ENCODE measurements around the gene OTUD3. TPM values are rescaled to one million over a fixed set of nuclear protein-coding genes. Genes with fewer than 3 reads are reported as not detected.

OTUD3 gene
- total RNA-seq: 18.9 to 23.6 TPM (median 22.3 TPM) in 3 replicates

GRCh38 chr1:19882111-19883071, at the start of gene OTUD3:
Gene OTUD3 (plus strand): TSS chr1:19882395. CDS start chr1:19882514, 119 bp downstream.
- no peaks in the 10 kb centered on the region for H3K9me3 Mint-ChIP-seq
- peaks cover 23% of the 10 kb centered on the region for H3K4me1 Mint-ChIP-seq
- H3K27ac Mint-ChIP-seq: peak within 1 kb of the TSS; percentile 82
- H3K36me3 Mint-ChIP-seq: no peaks in the 10 kb centered on the region
- peak within 1 kb of the TSS; percentile 82 for H3K4me3 Mint-ChIP-seq
- peak; percentile 90 to 95 for DNase-seq (ENCODE audit: low spot score in 2 of 2, unreplicated experiment in 2 of 2)
- TF ChIP-seq CTCF (IDR thresholded peaks at IDR 0.05; ENCODE audit: unreplicated experiment): peak; percentile 87
- no peaks in the 10 kb centered on the region for H3K27me3 Mint-ChIP-seq (ENCODE audit: low read depth)

GRCh38 chr1:19835578-19835977, 46.6 kb upstream of the OTUD3 start:
- Mint-ChIP-seq H3K4me1 (no peaks in the 10 kb centered on the region), H3K9me3 (peaks cover 12% of the 10 kb centered on the region), H3K4me3 (no peak overlapping the region), H3K36me3 (no peaks in the 10 kb centered on the region), H3K27me3 (ENCODE audit: low read depth) (peaks cover 30% of the 10 kb centered on the region), H3K27ac (no peak overlapping the region)
- TF ChIP-seq CTCF (IDR thresholded peaks at IDR 0.05; ENCODE audit: unreplicated experiment): no peak
- no peak for DNase-seq (ENCODE audit: low spot score in 2 of 2, unreplicated experiment in 2 of 2)

- no peak for DNase-seq (ENCODE audit: low spot score in 2 of 2, unreplicated experiment in 2 of 2)
- peaks cover 26% of the 10 kb centered on the region for H3K27me3 Mint-ChIP-seq (ENCODE audit: low read depth)
- no peak overlapping the region for H3K4me3 Mint-ChIP-seq
- no peaks in the 10 kb centered on the region for H3K9me3 Mint-ChIP-seq
- TF ChIP-seq CTCF (IDR thresholded peaks at IDR 0.05; ENCODE audit: unreplicated experiment): no peak
- H3K36me3 Mint-ChIP-seq: no peaks in the 10 kb centered on the region
- no peaks in the 10 kb centered on the region for H3K4me1 Mint-ChIP-seq
- H3K27ac Mint-ChIP-seq: no peak overlapping the region
These were observed 44.3 kb upstream of the OTUD3 start for GRCh38 chr1:19837866-19838265.

- Mint-ChIP-seq H3K9me3 (no peaks in the 10 kb centered on the region), H3K27me3 (ENCODE audit: low read depth) (peaks cover 20% of the 10 kb centered on the region), H3K36me3 (no peaks in the 10 kb centered on the region), H3K27ac (no peak overlapping the region), H3K4me3 (no peak overlapping the region), H3K4me1 (peaks cover 7% of the 10 kb centered on the region)
- no peak for TF ChIP-seq CTCF (IDR thresholded peaks at IDR 0.05; ENCODE audit: unreplicated experiment)
- DNase-seq (ENCODE audit: low spot score in 2 of 2, unreplicated experiment in 2 of 2): no peak
These were observed 42.0 kb upstream of the OTUD3 start for GRCh38 chr1:19840228-19840627.

- no peak overlapping the region for H3K4me3 Mint-ChIP-seq
- no peaks in the 10 kb centered on the region for H3K9me3 Mint-ChIP-seq
- TF ChIP-seq CTCF (IDR thresholded peaks at IDR 0.05; ENCODE audit: unreplicated experiment): no peak
- no peaks in the 10 kb centered on the region for H3K27me3 Mint-ChIP-seq (ENCODE audit: low read depth)
- peaks cover 15% of the 10 kb centered on the region for H3K4me1 Mint-ChIP-seq
- no peak for DNase-seq (ENCODE audit: low spot score in 2 of 2, unreplicated experiment in 2 of 2)
- H3K27ac Mint-ChIP-seq: peak overlapping the region; percentile 11
- no peaks in the 10 kb centered on the region for H3K36me3 Mint-ChIP-seq
These were observed 37.3 kb upstream of the OTUD3 start for GRCh38 chr1:19844731-19845495.
